ACC112 (cell line): ENCODE data around the gene ZFYVE28.

Source experiments
- H2AFZ ChIP-seq: fragments of 200-600 bp; sonication (generic); one replicate; pipeline ENCODE4 v1.6.0; 2017; ENCODE audit warnings: antibody characterized with exemption, low read length; ENCODE audit not compliant: unreplicated experiment
- H3K27ac ChIP-seq: fragments of 200-600 bp; sonication (generic); 2 replicates; pipeline ENCODE4 v1.5.1; 2014; ENCODE audit warnings: low read depth, mild to moderate bottlenecking, antibody characterized with exemption, low read length, moderate library complexity
- H3K27me3 ChIP-seq: fragments of 200-600 bp; sonication (generic); 2 replicates; pipeline ENCODE4 v1.6.1; 2014; ENCODE audit warnings: mild to moderate bottlenecking, antibody characterized with exemption, low read length, moderate library complexity, mixed read lengths; ENCODE audit not compliant: insufficient read depth
- H3K36me3 ChIP-seq: fragments of 200-600 bp; sonication (generic); 2 replicates; pipeline ENCODE4 v1.6.1; 2016; ENCODE audit warnings: mild to moderate bottlenecking, antibody characterized with exemption, low read length, moderate library complexity, mixed read lengths; ENCODE audit not compliant: insufficient read depth
- H3K4me1 ChIP-seq: fragments of 200-600 bp; sonication (generic); one replicate; pipeline ENCODE4 v1.6.1; 2016; ENCODE audit warnings: low read length, mixed read lengths; ENCODE audit not compliant: insufficient read depth, unreplicated experiment, control insufficient read depth
- H3K4me3 ChIP-seq: fragments of 200-600 bp; sonication (generic); 2 replicates; pipeline ENCODE4 v1.5.1; 2014; ENCODE audit warnings: mild to moderate bottlenecking, low read depth, low read length
- H3K79me2 ChIP-seq: fragments of 200-600 bp; sonication (generic); one replicate; pipeline ENCODE4 v1.6.0; 2016; ENCODE audit warnings: low read length; ENCODE audit not compliant: control insufficient read depth, unreplicated experiment, insufficient read depth

The ZFYVE28 gene

GRCh38 chr4:2304321-2304876, 114.0 kb downstream of the ZFYVE28 start:
- peaks cover 7% of the 10 kb centered on the region; the same call in 1 of the 2 replicates for H3K36me3 ChIP-seq
- no peaks in the 10 kb centered on the region for H3K4me1 ChIP-seq
- H3K4me3 ChIP-seq = no peak overlapping the region
- H3K79me2 ChIP-seq = no peaks in the 10 kb centered on the region
- H3K27ac ChIP-seq = no peak overlapping the region
- H3K27me3 ChIP-seq = no peaks in the 10 kb centered on the region
- H2AFZ ChIP-seq = no peak overlapping the region

DNA sequence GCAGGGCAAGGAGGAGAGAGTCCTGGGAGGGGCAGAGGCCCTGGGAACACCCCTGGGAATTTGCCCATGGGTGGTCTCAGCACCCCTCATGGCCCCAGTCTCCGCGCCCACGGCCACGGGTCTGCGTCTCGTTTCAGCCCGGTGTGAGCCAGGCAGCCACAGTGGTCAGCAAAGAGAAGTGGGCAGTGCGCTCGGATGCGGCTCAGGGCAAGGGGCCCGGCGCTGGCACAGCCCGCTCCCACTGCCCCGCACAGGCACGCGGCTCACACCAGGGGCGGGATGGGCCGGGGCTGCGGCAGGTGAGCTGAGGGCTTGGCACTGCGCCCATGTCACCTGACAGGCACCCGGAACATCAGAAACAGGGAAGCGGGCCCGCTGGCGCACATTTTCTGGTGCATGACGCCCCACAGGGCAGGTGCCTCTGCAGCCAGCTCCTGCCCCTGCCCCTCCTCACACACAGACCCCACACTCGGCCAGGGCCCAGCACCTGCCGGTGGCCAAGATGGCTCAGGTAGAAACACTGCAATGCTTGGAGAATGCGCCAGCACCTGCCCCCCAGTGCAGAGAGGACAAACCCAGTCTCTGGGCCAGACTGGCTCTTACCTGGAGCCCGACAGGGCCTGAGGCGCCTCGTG, 114.6 kb downstream of the ZFYVE28 start:
- Histone ChIP-seq H3K27me3 (no peaks in the 10 kb centered on the region), H3K36me3 (peaks cover 7% of the 10 kb centered on the region; the same call in 1 of the 2 replicates), H3K4me1 (no peaks in the 10 kb centered on the region), H2AFZ (no peak overlapping the region), H3K27ac (no peak overlapping the region), H3K4me3 (no peak overlapping the region), H3K79me2 (no peaks in the 10 kb centered on the region)

GRCh38 chr4:2303121-2303685, 115.2 kb downstream of the ZFYVE28 start:
- peaks cover 7% of the 10 kb centered on the region; the same call in 1 of the 2 replicates for H3K36me3 ChIP-seq
- H3K27me3 ChIP-seq = no peaks in the 10 kb centered on the region
- H3K4me3 ChIP-seq = no peak overlapping the region

DNA sequence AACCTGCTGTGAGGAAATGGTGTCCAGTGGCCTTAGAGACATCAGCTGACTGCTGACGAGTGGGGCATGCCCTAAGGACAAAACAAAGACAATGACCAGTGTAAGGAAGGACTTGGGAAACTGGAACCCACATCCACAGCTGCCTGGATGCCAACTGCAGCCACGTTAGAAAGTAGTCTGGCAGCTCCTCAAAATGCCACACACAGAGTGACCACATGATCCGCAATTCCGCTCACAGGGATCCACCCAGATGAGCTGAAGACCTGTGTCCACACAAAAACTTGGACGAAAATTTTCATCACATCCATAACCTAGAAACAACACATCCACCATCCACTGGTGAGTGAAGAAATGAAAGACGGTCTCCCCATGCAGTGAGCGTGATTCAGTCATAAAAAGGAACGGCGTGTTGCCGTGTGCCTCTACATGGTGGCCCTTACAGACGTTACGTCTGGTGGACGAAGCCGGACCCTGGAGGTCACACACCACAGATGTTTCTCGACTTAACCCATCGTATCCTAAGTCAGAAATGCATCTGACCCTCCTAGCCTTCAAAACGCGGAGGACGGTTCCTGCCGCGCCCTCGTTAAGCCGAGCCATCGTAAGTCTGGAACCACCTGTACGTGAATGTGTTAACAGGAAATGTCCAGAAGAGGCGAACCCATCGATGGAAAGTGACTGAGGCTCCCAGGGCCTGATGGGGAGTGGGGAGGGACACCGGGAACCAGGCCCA, 115.9 kb downstream of the ZFYVE28 start:
- no peaks in the 10 kb centered on the region for H3K27me3 ChIP-seq
- peaks cover 7% of the 10 kb centered on the region; the same call in 1 of the 2 replicates for H3K36me3 ChIP-seq
- H3K79me2 ChIP-seq = no peaks in the 10 kb centered on the region
- H3K4me3 ChIP-seq = no peak overlapping the region
- no peak overlapping the region for H2AFZ ChIP-seq
- H3K27ac ChIP-seq = no peak overlapping the region
- no peaks in the 10 kb centered on the region for H3K4me1 ChIP-seq

More at GRCh38 chr4:2303121-2303685, 115.2 kb downstream of the ZFYVE28 start:
- Histone ChIP-seq H3K79me2 (no peaks in the 10 kb centered on the region), H3K4me1 (no peaks in the 10 kb centered on the region), H3K27ac (no peak overlapping the region), H2AFZ (no peak overlapping the region)

DNA sequence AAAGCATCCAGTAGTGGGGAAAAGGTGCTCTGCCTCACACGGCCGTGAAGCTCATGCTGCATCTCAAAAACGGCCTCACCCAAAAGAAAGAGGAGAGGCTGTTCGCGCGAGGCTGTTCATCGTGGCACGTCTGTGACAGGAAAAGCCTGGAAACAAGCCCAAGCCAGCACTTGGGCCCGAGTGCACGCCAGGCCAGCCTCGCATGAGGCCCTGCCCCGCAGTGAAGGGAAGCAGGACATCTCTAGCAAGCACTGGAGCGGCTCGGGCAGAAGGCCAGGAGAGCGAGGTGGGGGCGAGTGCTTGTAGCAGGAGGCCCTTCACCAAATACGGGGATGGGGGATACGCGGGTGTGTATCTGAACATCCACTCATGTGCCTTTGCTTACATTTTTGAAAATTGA, 116.6 kb downstream of the ZFYVE28 start:
- Histone ChIP-seq H3K4me1 (no peaks in the 10 kb centered on the region), H3K36me3 (peaks cover 7% of the 10 kb centered on the region; the same call in 1 of the 2 replicates)

DNA sequence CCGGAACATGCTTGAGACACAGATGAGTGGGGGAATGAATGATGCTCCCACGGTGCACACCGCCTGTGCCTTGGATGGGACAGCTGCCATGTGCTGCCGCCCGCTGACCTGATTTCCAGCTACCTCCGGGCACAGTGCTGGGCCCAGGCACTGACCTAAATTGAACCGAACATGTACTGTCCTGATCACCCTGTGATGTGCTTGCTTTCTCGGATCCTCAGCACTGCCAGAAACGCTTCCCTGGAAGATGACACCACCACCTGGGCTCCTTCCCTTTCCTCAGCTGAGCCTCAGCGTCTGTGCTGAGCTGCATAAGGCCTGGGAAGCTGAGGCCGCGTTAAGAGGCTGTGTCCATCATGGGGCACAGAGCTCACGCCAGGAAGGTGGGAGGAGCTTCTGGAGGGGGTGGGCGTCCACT, 117.2 kb downstream of the ZFYVE28 start:
- Histone ChIP-seq H3K4me3 (no peak overlapping the region), H3K79me2 (no peaks in the 10 kb centered on the region), H3K27ac (no peak overlapping the region), H2AFZ (no peak overlapping the region), H3K27me3 (no peaks in the 10 kb centered on the region), H3K36me3 (peaks cover 7% of the 10 kb centered on the region; the same call in 1 of the 2 replicates), H3K4me1 (no peaks in the 10 kb centered on the region)

More for the DNA sequence above, 116.6 kb downstream of the ZFYVE28 start:
- Histone ChIP-seq H3K4me3 (no peak overlapping the region), H3K27me3 (no peaks in the 10 kb centered on the region), H3K27ac (no peak overlapping the region), H3K79me2 (no peaks in the 10 kb centered on the region), H2AFZ (no peak overlapping the region)

GRCh38 chr4:2300431-2301224, 117.8 kb downstream of the ZFYVE28 start:
- no peaks in the 10 kb centered on the region for H3K79me2 ChIP-seq
- no peak overlapping the region for H3K4me3 ChIP-seq
- H3K4me1 ChIP-seq = no peaks in the 10 kb centered on the region
- H2AFZ ChIP-seq = no peak overlapping the region
- H3K27ac ChIP-seq = no peak overlapping the region
- H3K27me3 ChIP-seq = no peaks in the 10 kb centered on the region
- peaks cover 7% of the 10 kb centered on the region; the same call in 1 of the 2 replicates for H3K36me3 ChIP-seq

- Histone ChIP-seq H2AFZ (no peak overlapping the region), H3K4me3 (no peak overlapping the region), H3K27me3 (no peaks in the 10 kb centered on the region), H3K4me1 (no peaks in the 10 kb centered on the region), H3K27ac (no peak overlapping the region), H3K79me2 (no peaks in the 10 kb centered on the region), H3K36me3 (peaks cover 7% of the 10 kb centered on the region; the same call in 1 of the 2 replicates)
Measured at GRCh38 chr4:2299794-2300193, 118.7 kb downstream of the ZFYVE28 start.

DNA sequence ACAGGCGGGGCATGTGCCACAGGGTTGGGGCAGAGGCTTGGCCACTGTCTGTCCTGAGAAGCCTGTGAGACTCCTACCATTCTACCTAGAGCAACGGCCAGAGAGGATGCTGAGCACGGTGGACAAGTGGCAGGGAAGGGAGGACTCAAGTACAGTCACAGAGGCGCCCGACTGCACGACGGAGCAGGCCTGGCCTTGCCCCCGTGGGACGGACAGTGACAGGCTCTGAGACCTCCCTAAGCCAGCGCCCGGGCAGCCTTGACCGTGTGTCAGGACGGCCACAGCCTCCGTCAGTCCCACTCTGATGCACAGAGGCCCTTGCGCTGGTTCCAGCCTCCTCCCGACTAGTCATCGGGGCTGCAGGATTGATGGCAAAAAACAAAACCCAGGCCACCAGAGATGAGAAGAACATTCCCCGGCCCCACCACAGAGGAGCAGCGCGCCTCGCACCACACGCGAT, 119.9 kb downstream of the ZFYVE28 start:
- Histone ChIP-seq H3K36me3 (peaks cover 7% of the 10 kb centered on the region; the same call in 1 of the 2 replicates), H2AFZ (no peak overlapping the region), H3K4me3 (no peak overlapping the region), H3K27me3 (no peaks in the 10 kb centered on the region), H3K4me1 (no peaks in the 10 kb centered on the region), H3K79me2 (no peaks in the 10 kb centered on the region), H3K27ac (no peak overlapping the region)
